ENCODE results near the gene DIAPH2.

Gene DIAPH2

GRCh38 chrX:96924581-96924980 is 239.9 kb downstream of the DIAPH2 start:
- H3K27ac ChIP-seq (ENCODE audit: low read depth, low read length), result no peak overlapping the region

GRCh38 chrX:96929036-96929435 is 244.4 kb downstream of the DIAPH2 start:
- no peaks in the 10 kb centered on the region for H3K36me3 ChIP-seq (ENCODE audit: control insufficient read depth, insufficient read depth, low read length)
- H3K9me3 ChIP-seq (ENCODE audit: control insufficient read depth, insufficient read depth, low read depth, low read length), result no peaks in the 10 kb centered on the region
- no peak overlapping the region for H3K9ac ChIP-seq (ENCODE audit: low read length)
- H3K27me3 ChIP-seq (ENCODE audit: control insufficient read depth, insufficient read depth, low read length), result no peaks in the 10 kb centered on the region
- no peak overlapping the region for H3K4me3 ChIP-seq (ENCODE audit: low read depth, low read length)
- no peak overlapping the region for H3K27ac ChIP-seq (ENCODE audit: low read depth, low read length)
- no peaks in the 10 kb centered on the region for H3K4me1 ChIP-seq (ENCODE audit: control insufficient read depth, insufficient read depth, low read length)

More at GRCh38 chrX:96924581-96924980, 239.9 kb downstream of the DIAPH2 start:
- peaks cover 4% of the 10 kb centered on the region; the same call in 1 of the 2 replicates for H3K4me1 ChIP-seq (ENCODE audit: control insufficient read depth, insufficient read depth, low read length)
- H3K9me3 ChIP-seq (ENCODE audit: control insufficient read depth, insufficient read depth, low read depth, low read length), result no peaks in the 10 kb centered on the region
- H3K36me3 ChIP-seq (ENCODE audit: control insufficient read depth, insufficient read depth, low read length), result no peaks in the 10 kb centered on the region
- H3K27me3 ChIP-seq (ENCODE audit: control insufficient read depth, insufficient read depth, low read length), result no peaks in the 10 kb centered on the region
- H3K4me3 ChIP-seq (ENCODE audit: low read depth, low read length), result no peak overlapping the region
- H3K9ac ChIP-seq (ENCODE audit: low read length), result no peak overlapping the region

- Histone ChIP-seq H3K4me3 (ENCODE audit: low read depth, low read length) (no peak overlapping the region), H3K9ac (ENCODE audit: low read length) (no peak overlapping the region), H3K36me3 (ENCODE audit: control insufficient read depth, insufficient read depth, low read length) (peaks cover 29% of the 10 kb centered on the region), H3K27ac (ENCODE audit: low read depth, low read length) (no peak overlapping the region), H3K9me3 (ENCODE audit: control insufficient read depth, insufficient read depth, low read depth, low read length) (peaks cover 24% of the 10 kb centered on the region), H3K27me3 (ENCODE audit: control insufficient read depth, insufficient read depth, low read length) (no peaks in the 10 kb centered on the region), H3K4me1 (ENCODE audit: control insufficient read depth, insufficient read depth, low read length) (no peaks in the 10 kb centered on the region)
These were observed 273.1 kb downstream of the DIAPH2 start for GRCh38 chrX:96957718-96958117.

- Histone ChIP-seq H3K27me3 (ENCODE audit: control insufficient read depth, insufficient read depth, low read length) (no peaks in the 10 kb centered on the region), H3K9ac (ENCODE audit: low read length) (no peak overlapping the region), H3K27ac (ENCODE audit: low read depth, low read length) (no peak overlapping the region), H3K36me3 (ENCODE audit: control insufficient read depth, insufficient read depth, low read length) (no peaks in the 10 kb centered on the region), H3K9me3 (ENCODE audit: control insufficient read depth, insufficient read depth, low read depth, low read length) (no peaks in the 10 kb centered on the region; the same call in 1 of the 2 replicates), H3K4me1 (ENCODE audit: control insufficient read depth, insufficient read depth, low read length) (peaks cover 11% of the 10 kb centered on the region), H3K4me3 (ENCODE audit: low read depth, low read length) (no peak overlapping the region)
These were observed 287.2 kb downstream of the DIAPH2 start for GRCh38 chrX:96971812-96972211.

GRCh38 chrX:96978906-96979305 is 294.3 kb downstream of the DIAPH2 start:
- Histone ChIP-seq H3K9me3 (ENCODE audit: control insufficient read depth, insufficient read depth, low read depth, low read length) (no peaks in the 10 kb centered on the region), H3K36me3 (ENCODE audit: control insufficient read depth, insufficient read depth, low read length) (no peaks in the 10 kb centered on the region), H3K4me1 (ENCODE audit: control insufficient read depth, insufficient read depth, low read length) (peaks cover 9% of the 10 kb centered on the region; the same call in 1 of the 2 replicates), H3K9ac (ENCODE audit: low read length) (no peak overlapping the region), H3K27me3 (ENCODE audit: control insufficient read depth, insufficient read depth, low read length) (no peaks in the 10 kb centered on the region), H3K4me3 (ENCODE audit: low read depth, low read length) (no peak overlapping the region), H3K27ac (ENCODE audit: low read depth, low read length) (no peak overlapping the region)

GRCh38 chrX:96979766-96980165 is 295.1 kb downstream of the DIAPH2 start:
- H3K4me1 ChIP-seq (ENCODE audit: control insufficient read depth, insufficient read depth, low read length), result peaks cover 9% of the 10 kb centered on the region; the same call in 1 of the 2 replicates
- H3K9ac ChIP-seq (ENCODE audit: low read length), result no peak overlapping the region
- H3K36me3 ChIP-seq (ENCODE audit: control insufficient read depth, insufficient read depth, low read length), result no peaks in the 10 kb centered on the region
- no peaks in the 10 kb centered on the region for H3K9me3 ChIP-seq (ENCODE audit: control insufficient read depth, insufficient read depth, low read depth, low read length)
- H3K4me3 ChIP-seq (ENCODE audit: low read depth, low read length), result no peak overlapping the region
- H3K27ac ChIP-seq (ENCODE audit: low read depth, low read length), result no peak overlapping the region
- no peaks in the 10 kb centered on the region for H3K27me3 ChIP-seq (ENCODE audit: control insufficient read depth, insufficient read depth, low read length)

- H3K27me3 ChIP-seq (ENCODE audit: control insufficient read depth, insufficient read depth, low read length), result no peaks in the 10 kb centered on the region
- no peak overlapping the region for H3K4me3 ChIP-seq (ENCODE audit: low read depth, low read length)
- no peak overlapping the region for H3K27ac ChIP-seq (ENCODE audit: low read depth, low read length)
- H3K9ac ChIP-seq (ENCODE audit: low read length), result no peak overlapping the region
- H3K4me1 ChIP-seq (ENCODE audit: control insufficient read depth, insufficient read depth, low read length), result peaks cover 9% of the 10 kb centered on the region; the same call in 1 of the 2 replicates
- no peaks in the 10 kb centered on the region for H3K36me3 ChIP-seq (ENCODE audit: control insufficient read depth, insufficient read depth, low read length)
- no peaks in the 10 kb centered on the region for H3K9me3 ChIP-seq (ENCODE audit: control insufficient read depth, insufficient read depth, low read depth, low read length)
These were observed 297.5 kb downstream of the DIAPH2 start for GRCh38 chrX:96982161-96982560.

GRCh38 chrX:96984538-96984937 is 299.9 kb downstream of the DIAPH2 start:
- Histone ChIP-seq H3K9me3 (ENCODE audit: control insufficient read depth, insufficient read depth, low read depth, low read length) (no peaks in the 10 kb centered on the region), H3K4me1 (ENCODE audit: control insufficient read depth, insufficient read depth, low read length) (peaks cover 9% of the 10 kb centered on the region; the same call in 1 of the 2 replicates), H3K36me3 (ENCODE audit: control insufficient read depth, insufficient read depth, low read length) (no peaks in the 10 kb centered on the region), H3K27ac (ENCODE audit: low read depth, low read length) (no peak overlapping the region), H3K9ac (ENCODE audit: low read length) (no peak overlapping the region), H3K4me3 (ENCODE audit: low read depth, low read length) (no peak overlapping the region), H3K27me3 (ENCODE audit: control insufficient read depth, insufficient read depth, low read length) (no peaks in the 10 kb centered on the region)

GRCh38 chrX:96985046-96985445 is 300.4 kb downstream of the DIAPH2 start:
- Histone ChIP-seq H3K9me3 (ENCODE audit: control insufficient read depth, insufficient read depth, low read depth, low read length) (no peaks in the 10 kb centered on the region), H3K4me3 (ENCODE audit: low read depth, low read length) (no peak overlapping the region), H3K9ac (ENCODE audit: low read length) (no peak overlapping the region), H3K27me3 (ENCODE audit: control insufficient read depth, insufficient read depth, low read length) (no peaks in the 10 kb centered on the region), H3K4me1 (ENCODE audit: control insufficient read depth, insufficient read depth, low read length) (peaks cover 9% of the 10 kb centered on the region; the same call in 1 of the 2 replicates), H3K36me3 (ENCODE audit: control insufficient read depth, insufficient read depth, low read length) (no peaks in the 10 kb centered on the region), H3K27ac (ENCODE audit: low read depth, low read length) (no peak overlapping the region)

GRCh38 chrX:96987228-96987627 is 302.6 kb downstream of the DIAPH2 start:
- H3K36me3 ChIP-seq (ENCODE audit: control insufficient read depth, insufficient read depth, low read length), result no peaks in the 10 kb centered on the region
- H3K27ac ChIP-seq (ENCODE audit: low read depth, low read length), result no peak overlapping the region
- no peak overlapping the region for H3K4me3 ChIP-seq (ENCODE audit: low read depth, low read length)
- H3K27me3 ChIP-seq (ENCODE audit: control insufficient read depth, insufficient read depth, low read length), result no peaks in the 10 kb centered on the region
- no peak overlapping the region for H3K9ac ChIP-seq (ENCODE audit: low read length)
- peaks cover 13% of the 10 kb centered on the region; the same call in 1 of the 2 replicates for H3K4me1 ChIP-seq (ENCODE audit: control insufficient read depth, insufficient read depth, low read length)
- H3K9me3 ChIP-seq (ENCODE audit: control insufficient read depth, insufficient read depth, low read depth, low read length), result no peaks in the 10 kb centered on the region

GRCh38 chrX:96989830-96990571 is 305.4 kb downstream of the DIAPH2 start:
- H3K4me3 ChIP-seq (ENCODE audit: low read depth, low read length), result no peak overlapping the region
- H3K36me3 ChIP-seq (ENCODE audit: control insufficient read depth, insufficient read depth, low read length), result no peaks in the 10 kb centered on the region
- peaks cover 9% of the 10 kb centered on the region; the same call in 1 of the 2 replicates for H3K4me1 ChIP-seq (ENCODE audit: control insufficient read depth, insufficient read depth, low read length)
- H3K9ac ChIP-seq (ENCODE audit: low read length), result no peak overlapping the region
- no peaks in the 10 kb centered on the region for H3K9me3 ChIP-seq (ENCODE audit: control insufficient read depth, insufficient read depth, low read depth, low read length)
- no peaks in the 10 kb centered on the region for H3K27me3 ChIP-seq (ENCODE audit: control insufficient read depth, insufficient read depth, low read length)
- H3K27ac ChIP-seq (ENCODE audit: low read depth, low read length), result no peak overlapping the region

Data from HUES6 (cell line).